HUDEP-2 (cell line): Measurements from ENCODE around the gene RPS15A.
A peak's percentile ranks its signal among the peaks of the same experiment; 100 is the strongest.

Source experiments
- DNase-seq, 76 experiments: peaks; one replicate each; lab custom pipeline; 2025; ENCODE audit not compliant: unreplicated experiment in 76 of 76; lab: John Stamatoyannopoulos, UW

RPS15A gene

GRCh38 chr16:18789850-18790706, at the start of gene RPS15A:
RPS15A (minus strand) TSS chr16:18790334; CDS start chr16:18789113, 1,221 bp downstream.
- DNase-seq = peak; percentile 27 to 95 (median 87)

- no peak for DNase-seq
Observed at GRCh38 chr16:18839555-18839954, 49.4 kb upstream of the RPS15A start.

- DNase-seq = no peak
Observed at GRCh38 chr16:18836702-18837101, 46.6 kb upstream of the RPS15A start.

GRCh38 chr16:18834864-18835263, 44.7 kb upstream of the RPS15A start:
- DNase-seq = peak in 1 of 76 experiments; percentile 3

- DNase-seq = no peak
Observed at GRCh38 chr16:18833707-18834505, 43.8 kb upstream of the RPS15A start.

- DNase-seq = no peak
Observed at GRCh38 chr16:18832613-18833012, 42.5 kb upstream of the RPS15A start.

GRCh38 chr16:18832006-18832405, 41.9 kb upstream of the RPS15A start:
- no peak for DNase-seq

- no peak for DNase-seq
Observed at GRCh38 chr16:18829251-18829650, 39.1 kb upstream of the RPS15A start.

- DNase-seq = no peak
Observed at GRCh38 chr16:18827890-18828289, 37.8 kb upstream of the RPS15A start.

GRCh38 chr16:18816286-18816685, 26.2 kb upstream of the RPS15A start:
- no peak for DNase-seq

GRCh38 chr16:18811925-18812324, 21.8 kb upstream of the RPS15A start:
- no peak for DNase-seq

- DNase-seq = no peak
Observed at GRCh38 chr16:18809165-18809564, 19.0 kb upstream of the RPS15A start.

GRCh38 chr16:18805257-18805773, 15.2 kb upstream of the RPS15A start:
- no peak for DNase-seq

GRCh38 chr16:18804540-18804939, 14.4 kb upstream of the RPS15A start:
- DNase-seq = no peak

GRCh38 chr16:18803569-18804462, 13.7 kb upstream of the RPS15A start:
- DNase-seq = no peak

- no peak for DNase-seq
Observed at GRCh38 chr16:18802767-18803343, 12.7 kb upstream of the RPS15A start.

- peak; percentile 34 to 99 (median 97) for DNase-seq
Observed at GRCh38 chr16:18801145-18801972, 11.2 kb upstream of the RPS15A start, which contains the start of gene ARL6IP1. ARL6IP1 (minus strand) TSS chr16:18801549; CDS start chr16:18801466, 83 bp downstream.

- no peak for DNase-seq
Observed at GRCh38 chr16:18800775-18801144, 10.6 kb upstream of the RPS15A start.

GRCh38 chr16:18800293-18800692, 10.2 kb upstream of the RPS15A start:
- DNase-seq = no peak
